Nephron progenitor cell (in vitro differentiated cells): ENCODE data around the gene NRG3.

Experiments used
- DNase-seq: peaks from one replicate; pipeline ENCODE4 v3.0.0; 2021
- H3K27ac Mint-ChIP-seq: 2 replicates; pipeline ENCODE4 v1.8.0; 2021; ENCODE audit warnings: mild to moderate bottlenecking, moderate library complexity, mixed read lengths
- H3K27me3 Mint-ChIP-seq: 2 replicates; pipeline ENCODE4 v1.8.0; 2021; ENCODE audit warnings: mild to moderate bottlenecking, low read depth, mixed read lengths; ENCODE audit not compliant: poor library complexity
- H3K36me3 Mint-ChIP-seq: 2 replicates; pipeline ENCODE4 v1.8.0; 2021; ENCODE audit warnings: low read depth, mixed read lengths
- H3K4me1 Mint-ChIP-seq: 2 replicates; pipeline ENCODE4 v1.8.0; 2021; ENCODE audit warnings: mixed read lengths
- H3K4me3 Mint-ChIP-seq: 2 replicates; pipeline ENCODE4 v1.8.0; 2021; ENCODE audit warnings: mild to moderate bottlenecking, moderate library complexity, mixed read lengths
- H3K9me3 Mint-ChIP-seq: 2 replicates; pipeline ENCODE4 v1.8.0; 2021; ENCODE audit warnings: mild to moderate bottlenecking, moderate library complexity, mixed read lengths
- TF ChIP-seq, protein P1 (sequence below): fragments of 200-600 bp; sonication (generic); IDR thresholded peaks from 2 replicates; pipeline ENCODE4 v1.5.0; 2021; ENCODE audit warnings: antibody characterized with exemption

The NRG3 gene

DNA sequence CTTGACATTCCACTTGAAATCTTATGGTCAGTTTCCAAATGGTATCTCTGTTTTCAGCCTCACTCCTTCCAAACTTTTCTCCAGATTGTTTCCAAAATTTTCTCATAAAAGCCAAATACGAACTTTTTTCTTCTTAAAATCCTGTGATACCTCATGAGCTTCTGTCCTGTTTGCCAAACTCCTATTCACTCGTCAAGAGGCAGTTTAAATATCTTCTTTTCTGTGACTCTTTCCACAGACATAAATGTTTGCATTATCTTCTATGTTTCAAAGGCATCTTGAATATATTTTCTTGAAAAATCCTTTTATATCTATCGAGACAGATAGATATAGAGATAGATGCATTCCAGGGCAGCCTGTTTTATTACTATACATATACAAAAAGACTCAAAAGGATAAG lies 109.4 kb downstream of the NRG3 start:
- H3K36me3 Mint-ChIP-seq = no peaks in the 10 kb centered on the region
- no peaks in the 10 kb centered on the region for H3K4me1 Mint-ChIP-seq
- no peak for DNase-seq
- H3K4me3 Mint-ChIP-seq = no peak overlapping the region
- TF ChIP-seq, protein P1, sequence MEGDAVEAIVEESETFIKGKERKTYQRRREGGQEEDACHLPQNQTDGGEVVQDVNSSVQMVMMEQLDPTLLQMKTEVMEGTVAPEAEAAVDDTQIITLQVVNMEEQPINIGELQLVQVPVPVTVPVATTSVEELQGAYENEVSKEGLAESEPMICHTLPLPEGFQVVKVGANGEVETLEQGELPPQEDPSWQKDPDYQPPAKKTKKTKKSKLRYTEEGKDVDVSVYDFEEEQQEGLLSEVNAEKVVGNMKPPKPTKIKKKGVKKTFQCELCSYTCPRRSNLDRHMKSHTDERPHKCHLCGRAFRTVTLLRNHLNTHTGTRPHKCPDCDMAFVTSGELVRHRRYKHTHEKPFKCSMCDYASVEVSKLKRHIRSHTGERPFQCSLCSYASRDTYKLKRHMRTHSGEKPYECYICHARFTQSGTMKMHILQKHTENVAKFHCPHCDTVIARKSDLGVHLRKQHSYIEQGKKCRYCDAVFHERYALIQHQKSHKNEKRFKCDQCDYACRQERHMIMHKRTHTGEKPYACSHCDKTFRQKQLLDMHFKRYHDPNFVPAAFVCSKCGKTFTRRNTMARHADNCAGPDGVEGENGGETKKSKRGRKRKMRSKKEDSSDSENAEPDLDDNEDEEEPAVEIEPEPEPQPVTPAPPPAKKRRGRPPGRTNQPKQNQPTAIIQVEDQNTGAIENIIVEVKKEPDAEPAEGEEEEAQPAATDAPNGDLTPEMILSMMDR = no peak
- peaks cover 4% of the 10 kb centered on the region for H3K27me3 Mint-ChIP-seq
- H3K9me3 Mint-ChIP-seq = no peaks in the 10 kb centered on the region
- no peak overlapping the region for H3K27ac Mint-ChIP-seq

DNA sequence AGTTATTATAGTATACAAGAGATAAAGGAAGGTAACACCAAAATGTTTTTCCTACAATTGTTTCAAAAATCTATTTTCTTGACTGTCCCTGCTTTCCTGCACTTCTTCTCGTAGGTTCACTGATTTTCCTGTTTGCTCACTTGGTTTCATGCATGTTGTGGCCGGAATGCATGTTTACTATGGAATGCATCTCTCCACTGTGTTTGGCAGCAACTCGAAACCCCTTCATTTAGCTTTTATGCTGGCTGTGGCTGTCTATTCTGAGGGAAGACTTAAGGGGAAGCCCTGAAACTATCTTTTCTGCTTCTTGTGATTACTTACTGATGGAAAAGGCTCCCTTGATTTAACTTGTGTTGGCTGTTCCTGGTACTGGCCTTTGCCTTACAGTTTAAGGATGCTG lies 120.3 kb downstream of the NRG3 start:
- DNase-seq = no peak
- TF ChIP-seq, protein P1 = no peak
- Mint-ChIP-seq H3K4me1 (no peaks in the 10 kb centered on the region), H3K9me3 (no peaks in the 10 kb centered on the region), H3K27me3 (peaks cover 3% of the 10 kb centered on the region), H3K27ac (no peak overlapping the region), H3K4me3 (no peak overlapping the region), H3K36me3 (no peaks in the 10 kb centered on the region)

DNA sequence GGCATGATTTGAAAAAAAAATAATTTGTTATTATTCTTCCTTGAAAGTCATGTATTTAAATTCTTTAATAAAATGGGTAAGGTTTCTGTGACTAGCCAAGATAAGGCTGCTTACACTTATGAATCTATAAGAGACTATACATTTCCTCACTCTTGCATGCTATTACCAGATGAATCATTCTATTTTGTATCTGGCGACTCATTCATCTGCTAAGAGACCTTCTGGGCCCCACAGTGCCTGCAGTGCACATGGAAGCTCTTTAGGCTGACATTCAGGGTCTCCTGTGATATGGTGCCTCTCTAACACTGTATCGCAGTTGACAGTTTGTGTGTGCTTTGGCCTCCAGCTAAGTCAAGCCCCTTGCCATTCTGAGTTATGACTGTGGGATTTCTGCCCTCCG lies 121.9 kb downstream of the NRG3 start:
- no peak overlapping the region for H3K4me3 Mint-ChIP-seq
- no peaks in the 10 kb centered on the region for H3K9me3 Mint-ChIP-seq
- no peaks in the 10 kb centered on the region for H3K36me3 Mint-ChIP-seq
- H3K27ac Mint-ChIP-seq = no peak overlapping the region
- no peaks in the 10 kb centered on the region for H3K4me1 Mint-ChIP-seq
- H3K27me3 Mint-ChIP-seq = peaks cover 3% of the 10 kb centered on the region
- DNase-seq = no peak
- TF ChIP-seq, protein P1 = no peak

DNA sequence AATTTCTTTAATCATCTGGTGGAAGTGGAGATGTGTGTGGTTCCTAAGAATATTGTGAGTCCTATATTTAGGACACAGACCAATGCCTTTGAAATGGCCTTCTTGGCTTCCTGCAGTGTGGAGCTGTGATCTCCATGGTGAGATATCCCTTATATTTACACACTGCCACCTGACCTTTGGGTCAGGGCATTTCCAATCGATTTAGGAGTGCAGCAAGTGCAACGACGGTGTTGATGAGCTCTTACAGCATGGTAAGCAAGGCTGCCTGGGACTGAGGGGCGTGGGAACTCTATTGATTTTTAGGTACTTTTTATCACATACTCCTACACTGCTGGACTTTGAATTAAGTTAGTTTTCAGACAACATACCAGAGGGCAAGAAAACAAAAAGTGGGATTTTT lies 146.0 kb downstream of the NRG3 start:
- TF ChIP-seq, protein P1 = no peak
- no peak overlapping the region for H3K27ac Mint-ChIP-seq
- DNase-seq = no peak
- H3K27me3 Mint-ChIP-seq = peaks cover 4% of the 10 kb centered on the region
- no peak overlapping the region for H3K4me3 Mint-ChIP-seq
- no peaks in the 10 kb centered on the region for H3K36me3 Mint-ChIP-seq
- H3K4me1 Mint-ChIP-seq = no peaks in the 10 kb centered on the region
- peaks cover 16% of the 10 kb centered on the region for H3K9me3 Mint-ChIP-seq

DNA sequence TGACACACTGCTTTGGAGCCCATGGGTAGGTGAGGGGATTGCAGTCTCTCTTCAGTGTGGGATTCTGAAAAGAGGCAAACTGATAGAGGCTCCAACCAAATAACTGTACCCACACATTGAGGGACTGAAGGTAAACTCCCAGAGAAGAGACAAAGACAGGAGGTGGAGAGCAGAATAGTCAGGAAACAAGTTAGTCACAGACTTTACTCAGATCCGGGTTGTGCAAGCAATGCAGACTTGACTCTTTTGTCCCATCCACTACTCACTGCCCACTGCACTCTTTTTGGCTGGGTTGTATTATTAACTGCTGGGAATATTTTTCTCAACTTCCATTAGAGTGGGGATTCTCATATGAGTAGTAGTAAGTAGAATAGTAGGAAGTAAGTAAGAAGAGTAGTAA lies 152.7 kb downstream of the NRG3 start:
- H3K36me3 Mint-ChIP-seq = no peaks in the 10 kb centered on the region
- H3K4me1 Mint-ChIP-seq = no peaks in the 10 kb centered on the region
- H3K9me3 Mint-ChIP-seq = no peaks in the 10 kb centered on the region
- H3K27ac Mint-ChIP-seq = no peak overlapping the region
- TF ChIP-seq, protein P1 = no peak
- no peak overlapping the region for H3K4me3 Mint-ChIP-seq
- H3K27me3 Mint-ChIP-seq = peaks cover 3% of the 10 kb centered on the region
- no peak for DNase-seq

DNA sequence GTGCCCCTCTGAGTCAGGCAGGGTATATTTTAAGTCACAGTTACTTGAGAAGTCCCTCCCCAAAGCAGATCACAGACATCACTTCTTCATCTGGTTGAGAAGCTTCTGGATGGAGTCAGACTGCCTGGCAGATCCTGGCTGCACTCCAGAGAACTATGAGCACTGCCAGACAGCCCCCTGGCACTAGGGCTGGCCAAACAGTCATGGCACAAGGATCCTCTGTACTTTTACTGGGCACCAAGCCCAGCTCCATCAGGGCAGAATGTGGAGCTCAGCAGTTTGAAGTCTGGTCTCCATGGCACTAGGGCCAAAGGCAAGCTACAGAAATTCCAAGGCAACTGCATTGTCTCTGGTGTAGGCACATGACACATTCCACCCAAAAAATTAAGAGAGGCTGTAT lies 162.1 kb downstream of the NRG3 start:
- no peaks in the 10 kb centered on the region for H3K9me3 Mint-ChIP-seq
- no peaks in the 10 kb centered on the region for H3K36me3 Mint-ChIP-seq
- DNase-seq = no peak
- TF ChIP-seq, protein P1 = no peak
- H3K4me3 Mint-ChIP-seq = no peak overlapping the region
- H3K4me1 Mint-ChIP-seq = no peaks in the 10 kb centered on the region
- no peak overlapping the region for H3K27ac Mint-ChIP-seq
- peaks cover 9% of the 10 kb centered on the region for H3K27me3 Mint-ChIP-seq
